Memory B cell (primary cell): Measurements from ENCODE around the gene MAN1A2.
A peak's percentile ranks its signal among the peaks of the same experiment; 100 is the strongest.

Experiments used
- ATAC-seq: fragments of 150-1000 bp; cut with Tn5 transposase; 2 replicates; pipeline ENCODE4 v1.10.0; 2021; ENCODE audit warnings: low read depth, mild to moderate bottlenecking, moderate library complexity
- DNase-seq, 2 donors: peaks; one replicate each; pipeline ENCODE4 v3.0.0; 2022; ENCODE audit warnings: low spot score in 2 of 2
- H3K27ac Mint-ChIP-seq: one replicate; pipeline ENCODE4 v1.8.0; 2022; ENCODE audit warnings: mild to moderate bottlenecking, moderate library complexity, mixed read lengths
- H3K27me3 Mint-ChIP-seq: one replicate; pipeline ENCODE4 v1.8.0; 2022; ENCODE audit warnings: mixed read lengths
- H3K36me3 Mint-ChIP-seq: one replicate; pipeline ENCODE4 v1.8.0; 2022; ENCODE audit warnings: mild to moderate bottlenecking, mixed read lengths
- H3K4me1 Mint-ChIP-seq: one replicate; pipeline ENCODE4 v1.8.0; 2022; ENCODE audit warnings: mixed read lengths
- H3K4me3 Mint-ChIP-seq: one replicate; pipeline ENCODE4 v1.8.0; 2022; ENCODE audit warnings: mild to moderate bottlenecking, moderate library complexity, mixed read lengths
- H3K9me3 Mint-ChIP-seq: one replicate; pipeline ENCODE4 v1.8.0; 2022; ENCODE audit warnings: mixed read lengths

Gene MAN1A2

GRCh38 chr1:117523111-117523510 is 155.9 kb downstream of the MAN1A2 start:
- no peak for ATAC-seq
- no peak overlapping the region for H3K27ac Mint-ChIP-seq

GRCh38 chr1:117527074-117527473 is 159.8 kb downstream of the MAN1A2 start:
- DNase-seq (no peak), ATAC-seq (no peak)
- Mint-ChIP-seq H3K9me3 (no peaks in the 10 kb centered on the region), H3K27me3 (no peaks in the 10 kb centered on the region), H3K4me1 (no peaks in the 10 kb centered on the region), H3K4me3 (no peak overlapping the region), H3K36me3 (peaks cover 10% of the 10 kb centered on the region), H3K27ac (no peak overlapping the region)

More at GRCh38 chr1:117523111-117523510, 155.9 kb downstream of the MAN1A2 start:
- Mint-ChIP-seq H3K27me3 (no peaks in the 10 kb centered on the region), H3K4me3 (no peak overlapping the region), H3K4me1 (no peaks in the 10 kb centered on the region), H3K9me3 (no peaks in the 10 kb centered on the region), H3K36me3 (peaks cover 8% of the 10 kb centered on the region)
- no peak for DNase-seq

GRCh38 chr1:117527566-117528102 is 160.4 kb downstream of the MAN1A2 start:
- ATAC-seq (no peak), DNase-seq (no peak)
- Mint-ChIP-seq H3K27ac (no peak overlapping the region), H3K36me3 (peaks cover 5% of the 10 kb centered on the region), H3K4me3 (no peak overlapping the region), H3K4me1 (no peaks in the 10 kb centered on the region), H3K27me3 (no peaks in the 10 kb centered on the region), H3K9me3 (no peaks in the 10 kb centered on the region)

- H3K27ac Mint-ChIP-seq: no peak overlapping the region
Observed at GRCh38 chr1:117529683-117530082, 162.4 kb downstream of the MAN1A2 start.

GRCh38 chr1:117531222-117531621 is 164.0 kb downstream of the MAN1A2 start:
- H3K27ac Mint-ChIP-seq: no peak overlapping the region
- H3K27me3 Mint-ChIP-seq: no peaks in the 10 kb centered on the region
- no peaks in the 10 kb centered on the region for H3K9me3 Mint-ChIP-seq
- H3K4me3 Mint-ChIP-seq: no peak overlapping the region
- H3K4me1 Mint-ChIP-seq: peaks cover 6% of the 10 kb centered on the region
- H3K36me3 Mint-ChIP-seq: peaks cover 1% of the 10 kb centered on the region
- ATAC-seq (no peak), DNase-seq (no peak)

More at GRCh38 chr1:117529683-117530082, 162.4 kb downstream of the MAN1A2 start:
- H3K4me3 Mint-ChIP-seq: no peak overlapping the region
- DNase-seq (no peak), ATAC-seq (no peak)
- no peaks in the 10 kb centered on the region for H3K27me3 Mint-ChIP-seq
- H3K9me3 Mint-ChIP-seq: no peaks in the 10 kb centered on the region
- peaks cover 1% of the 10 kb centered on the region for H3K36me3 Mint-ChIP-seq
- peaks cover under 1% of the 10 kb centered on the region for H3K4me1 Mint-ChIP-seq

- H3K27ac Mint-ChIP-seq: no peak overlapping the region
Observed at GRCh38 chr1:117534995-117535467, 167.8 kb downstream of the MAN1A2 start.

GRCh38 chr1:117535821-117536220 is 168.6 kb downstream of the MAN1A2 start:
- Mint-ChIP-seq H3K4me1 (peaks cover 11% of the 10 kb centered on the region), H3K36me3 (no peaks in the 10 kb centered on the region), H3K9me3 (no peaks in the 10 kb centered on the region), H3K27ac (no peak overlapping the region), H3K4me3 (no peak overlapping the region), H3K27me3 (no peaks in the 10 kb centered on the region)
- DNase-seq (no peak), ATAC-seq (no peak)

More at GRCh38 chr1:117534995-117535467, 167.8 kb downstream of the MAN1A2 start:
- Mint-ChIP-seq H3K9me3 (no peaks in the 10 kb centered on the region), H3K4me1 (peaks cover 11% of the 10 kb centered on the region), H3K4me3 (peak overlapping the region; percentile 33), H3K36me3 (no peaks in the 10 kb centered on the region), H3K27me3 (no peaks in the 10 kb centered on the region)
- ATAC-seq (peak; percentile 90), DNase-seq (peak; percentile 65 to 76)

GRCh38 chr1:117537291-117537920 is 170.2 kb downstream of the MAN1A2 start:
- no peaks in the 10 kb centered on the region for H3K36me3 Mint-ChIP-seq
- H3K4me1 Mint-ChIP-seq: peaks cover 11% of the 10 kb centered on the region
- H3K9me3 Mint-ChIP-seq: no peaks in the 10 kb centered on the region
- no peak overlapping the region for H3K4me3 Mint-ChIP-seq
- H3K27me3 Mint-ChIP-seq: no peaks in the 10 kb centered on the region
- ATAC-seq (peak; percentile 51), DNase-seq (peak in 1 of 2 donors; percentile 11)
- H3K27ac Mint-ChIP-seq: no peak overlapping the region

GRCh38 chr1:117540532-117540931 is 173.3 kb downstream of the MAN1A2 start:
- Mint-ChIP-seq H3K9me3 (no peaks in the 10 kb centered on the region), H3K27me3 (peaks cover 3% of the 10 kb centered on the region), H3K36me3 (no peaks in the 10 kb centered on the region), H3K27ac (no peak overlapping the region), H3K4me1 (peaks cover 6% of the 10 kb centered on the region), H3K4me3 (no peak overlapping the region)
- DNase-seq (no peak), ATAC-seq (no peak)

- Mint-ChIP-seq H3K36me3 (no peaks in the 10 kb centered on the region), H3K4me1 (peaks cover 6% of the 10 kb centered on the region), H3K27me3 (peaks cover 3% of the 10 kb centered on the region), H3K27ac (no peak overlapping the region), H3K9me3 (no peaks in the 10 kb centered on the region), H3K4me3 (no peak overlapping the region)
- no peak for DNase-seq
- ATAC-seq: no peak
Observed at GRCh38 chr1:117541003-117541402, 173.8 kb downstream of the MAN1A2 start.

GRCh38 chr1:117541585-117541984 is 174.3 kb downstream of the MAN1A2 start:
- DNase-seq (no peak), ATAC-seq (no peak)
- no peaks in the 10 kb centered on the region for H3K9me3 Mint-ChIP-seq
- H3K4me3 Mint-ChIP-seq: no peak overlapping the region
- H3K4me1 Mint-ChIP-seq: peaks cover 6% of the 10 kb centered on the region
- H3K27ac Mint-ChIP-seq: no peak overlapping the region
- peaks cover 3% of the 10 kb centered on the region for H3K27me3 Mint-ChIP-seq
- H3K36me3 Mint-ChIP-seq: no peaks in the 10 kb centered on the region

GRCh38 chr1:117544509-117545109 is 177.4 kb downstream of the MAN1A2 start:
- H3K27me3 Mint-ChIP-seq: peaks cover 3% of the 10 kb centered on the region

GRCh38 chr1:117546467-117546866 is 179.2 kb downstream of the MAN1A2 start:
- Mint-ChIP-seq H3K27me3 (peaks cover 3% of the 10 kb centered on the region), H3K9me3 (no peaks in the 10 kb centered on the region), H3K36me3 (no peaks in the 10 kb centered on the region), H3K27ac (no peak overlapping the region), H3K4me3 (no peak overlapping the region), H3K4me1 (no peaks in the 10 kb centered on the region)
- ATAC-seq (no peak), DNase-seq (no peak)

More at GRCh38 chr1:117544509-117545109, 177.4 kb downstream of the MAN1A2 start:
- H3K4me3 Mint-ChIP-seq: no peak overlapping the region
- no peaks in the 10 kb centered on the region for H3K36me3 Mint-ChIP-seq
- H3K4me1 Mint-ChIP-seq: no peaks in the 10 kb centered on the region
- H3K27ac Mint-ChIP-seq: no peak overlapping the region
- no peaks in the 10 kb centered on the region for H3K9me3 Mint-ChIP-seq
- no peak for ATAC-seq
- DNase-seq: no peak

GRCh38 chr1:117553471-117553870 is 186.2 kb downstream of the MAN1A2 start:
- Mint-ChIP-seq H3K4me3 (no peak overlapping the region), H3K27ac (no peak overlapping the region), H3K9me3 (no peaks in the 10 kb centered on the region), H3K36me3 (no peaks in the 10 kb centered on the region), H3K4me1 (peaks cover 3% of the 10 kb centered on the region), H3K27me3 (no peaks in the 10 kb centered on the region)
- ATAC-seq (no peak), DNase-seq (no peak)
